ENCODE data around the gene NOXO1. TPM values are rescaled to one million over a fixed set of nuclear protein-coding genes. Genes with fewer than 3 reads are reported as not detected.
"Not testable (repeated sequence)": the region's sequence is repeated elsewhere in the genome, so short reads cannot be mapped to it uniquely, and the experiment has no call there.

Gene NOXO1
- total RNA-seq, 1 donor from 2014 or later: 0.42 TPM

GRCh38 chr16:2015947-2016208, 34.6 kb upstream of the NOXO1 start:
- Mint-ChIP-seq H3K4me3 (no peak overlapping the region), H3K9me3 (no peaks in the 10 kb centered on the region), H3K27me3 (ENCODE audit: low read depth) (peaks cover 28% of the 10 kb centered on the region), H3K36me3 (no peaks in the 10 kb centered on the region), H3K4me1 (peaks cover 4% of the 10 kb centered on the region), H3K27ac (no peak overlapping the region)
- no peak for TF ChIP-seq CTCF (IDR thresholded peaks at IDR 0.05; ENCODE audit: unreplicated experiment)
- DNase-seq (ENCODE audit: low spot score in 2 of 2, unreplicated experiment in 2 of 2): no peak

- Mint-ChIP-seq H3K4me3 (no peak overlapping the region), H3K27ac (no peak overlapping the region), H3K27me3 (ENCODE audit: low read depth) (peaks cover 23% of the 10 kb centered on the region), H3K9me3 (no peaks in the 10 kb centered on the region), H3K36me3 (no peaks in the 10 kb centered on the region), H3K4me1 (peaks cover 2% of the 10 kb centered on the region)
- TF ChIP-seq CTCF (IDR thresholded peaks at IDR 0.05; ENCODE audit: unreplicated experiment): no peak
- DNase-seq (ENCODE audit: low spot score in 2 of 2, unreplicated experiment in 2 of 2): no peak
Measured at GRCh38 chr16:2015117-2015946, 34.1 kb upstream of the NOXO1 start.

GRCh38 chr16:2013527-2013926, 32.3 kb upstream of the NOXO1 start:
- no peaks in the 10 kb centered on the region for H3K9me3 Mint-ChIP-seq
- no peaks in the 10 kb centered on the region for H3K36me3 Mint-ChIP-seq
- peaks cover 10% of the 10 kb centered on the region for H3K4me1 Mint-ChIP-seq
- no peak for TF ChIP-seq CTCF (IDR thresholded peaks at IDR 0.05; ENCODE audit: unreplicated experiment)
- peaks cover 10% of the 10 kb centered on the region for H3K27me3 Mint-ChIP-seq (ENCODE audit: low read depth)
- no peak overlapping the region for H3K4me3 Mint-ChIP-seq
- no peak for DNase-seq (ENCODE audit: low spot score in 2 of 2, unreplicated experiment in 2 of 2)
- H3K27ac Mint-ChIP-seq: no peak overlapping the region

GRCh38 chr16:2011726-2012125, 30.5 kb upstream of the NOXO1 start:
- not testable (repeated sequence) for H3K27me3 Mint-ChIP-seq (ENCODE audit: low read depth); DNase-seq (ENCODE audit: low spot score in 2 of 2, unreplicated experiment in 2 of 2); H3K4me3 Mint-ChIP-seq; H3K36me3 Mint-ChIP-seq; H3K27ac Mint-ChIP-seq; H3K9me3 Mint-ChIP-seq
- H3K4me1 Mint-ChIP-seq: peaks cover 21% of the 10 kb centered on the region

- TF ChIP-seq CTCF (IDR thresholded peaks at IDR 0.05; ENCODE audit: unreplicated experiment): no peak
- Mint-ChIP-seq H3K27me3 (ENCODE audit: low read depth) (no peaks in the 10 kb centered on the region), H3K9me3 (no peaks in the 10 kb centered on the region), H3K36me3 (no peaks in the 10 kb centered on the region), H3K27ac (peak within 1 kb of the TSS; percentile 98), H3K4me3 (peak within 1 kb of the TSS; percentile 82), H3K4me1 (peaks cover 27% of the 10 kb centered on the region)
- peak; percentile 73 to 84 for DNase-seq (ENCODE audit: low spot score in 2 of 2, unreplicated experiment in 2 of 2)
Measured at GRCh38 chr16:2009791-2010510, 28.7 kb upstream of the NOXO1 start, which contains the start of gene ZNF598. TSS of gene ZNF598 (minus strand) at chr16:2009821.

- H3K9me3 Mint-ChIP-seq: no peaks in the 10 kb centered on the region
- H3K36me3 Mint-ChIP-seq: no peaks in the 10 kb centered on the region
- no peak for TF ChIP-seq CTCF (IDR thresholded peaks at IDR 0.05; ENCODE audit: unreplicated experiment)
- H3K27ac Mint-ChIP-seq: peak overlapping the region; percentile 92
- no peaks in the 10 kb centered on the region for H3K27me3 Mint-ChIP-seq (ENCODE audit: low read depth)
- peaks cover 29% of the 10 kb centered on the region for H3K4me1 Mint-ChIP-seq
- DNase-seq (ENCODE audit: low spot score in 2 of 2, unreplicated experiment in 2 of 2): peak in 1 of 2 experiments; percentile 27
- H3K4me3 Mint-ChIP-seq: peak overlapping the region; percentile 67
Measured at GRCh38 chr16:2009164-2009711, 28.0 kb upstream of the NOXO1 start.
